Spleen (tissue), 7 donors: ENCODE data around the gene ATF7IP2.
A peak's percentile ranks its signal among the peaks of the same experiment; 100 is the strongest.

Source experiments
- CTCF ChIP-seq, 11 experiments: fragments of 200-600 bp in 7 of 11; fragments of 450-650 bp in 4 of 11; sonication (generic) in 4 of 11; IDR thresholded peaks in 8 of 11; conservative IDR thresholded peaks in 3 of 11; 1 replicate in 7 of 11; 2 replicates in 4 of 11; pipeline versions ENCODE4 v1.4.0 to v1.8.0; 2016 to 2021; ENCODE audit warnings: antibody characterized with exemption in 11 of 11, inconsistent platforms in 4 of 11, mild to moderate bottlenecking in 1 of 11
- POLR2A ChIP-seq, 3 donors: fragments of 450-650 bp; IDR thresholded peaks; one replicate each; pipeline ENCODE4 v1.5.1; 2017; ENCODE audit warnings: antibody characterized with exemption in 3 of 3, mild to moderate bottlenecking in 1 of 3
- POLR2AphosphoS5 ChIP-seq, 3 donors: sonication (generic); formaldehyde crosslinking; IDR thresholded peaks; one replicate each; pipeline ENCODE4 v1.5.1; 2017; ENCODE audit warnings: antibody characterized with exemption in 3 of 3
- donor health status: DM: no; HTN: no; CAD: no; lungs with moderate emphysema.
- donor health status: DM: no; HTN: no; CAD: no.
- donor health status: DM: no; HTN: no; CAD: no.

GRCh38 chr16:10385725-10386516, at the start of gene ATF7IP2:
- TF ChIP-seq CTCF (IDR thresholded peaks at IDR 0.05 in 8 of 11, conservative IDR thresholded peaks at IDR 0.05 in 3 of 11) (no peak), POLR2A (IDR thresholded peaks at IDR 0.05) (peak in 2 of 3 donors; percentile 39 to 87), POLR2AphosphoS5 (IDR thresholded peaks at IDR 0.05) (peak; percentile 93 to 98 (median 96))
